ENCODE data around the gene PATZ1.

- TF ChIP-seq, protein P1, sequence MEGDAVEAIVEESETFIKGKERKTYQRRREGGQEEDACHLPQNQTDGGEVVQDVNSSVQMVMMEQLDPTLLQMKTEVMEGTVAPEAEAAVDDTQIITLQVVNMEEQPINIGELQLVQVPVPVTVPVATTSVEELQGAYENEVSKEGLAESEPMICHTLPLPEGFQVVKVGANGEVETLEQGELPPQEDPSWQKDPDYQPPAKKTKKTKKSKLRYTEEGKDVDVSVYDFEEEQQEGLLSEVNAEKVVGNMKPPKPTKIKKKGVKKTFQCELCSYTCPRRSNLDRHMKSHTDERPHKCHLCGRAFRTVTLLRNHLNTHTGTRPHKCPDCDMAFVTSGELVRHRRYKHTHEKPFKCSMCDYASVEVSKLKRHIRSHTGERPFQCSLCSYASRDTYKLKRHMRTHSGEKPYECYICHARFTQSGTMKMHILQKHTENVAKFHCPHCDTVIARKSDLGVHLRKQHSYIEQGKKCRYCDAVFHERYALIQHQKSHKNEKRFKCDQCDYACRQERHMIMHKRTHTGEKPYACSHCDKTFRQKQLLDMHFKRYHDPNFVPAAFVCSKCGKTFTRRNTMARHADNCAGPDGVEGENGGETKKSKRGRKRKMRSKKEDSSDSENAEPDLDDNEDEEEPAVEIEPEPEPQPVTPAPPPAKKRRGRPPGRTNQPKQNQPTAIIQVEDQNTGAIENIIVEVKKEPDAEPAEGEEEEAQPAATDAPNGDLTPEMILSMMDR (IDR thresholded peaks at IDR 0.05) = no peak
- no peak for TF ChIP-seq POLR2A (IDR thresholded peaks at IDR 0.05)
Observed at GRCh38 chr22:31276426-31277167, 69.5 kb downstream of the PATZ1 start.

Data from testis (tissue), 2 donors.